ENCODE measurements around the gene BTBD19. TPM values are rescaled to one million over a fixed set of nuclear protein-coding genes. Genes with fewer than 3 reads are reported as not detected.
A peak's percentile ranks its signal among the peaks of the same experiment; 100 is the strongest.

BTBD19 gene
- total and polyA plus RNA-seq, 2 of the 8 experiments (the other 6 are each of a cell fraction or from before 2014, with no cell fraction given): 1.1 TPM

- TF ChIP-seq CHD7 (IDR thresholded peaks at IDR 0.05; ENCODE audit: insufficient replicate concordance, low read length): no peak
- TF ChIP-seq EP300 (IDR thresholded peaks at IDR 0.05; ENCODE audit: borderline replicate concordance in 1 of 2, low read depth in 2 of 2, low read length in 2 of 2): peak; percentile 36 to 89; a peak in 2 of 3 replicates
- no peak for TF ChIP-seq TCF12 (IDR thresholded peaks at IDR 0.05; ENCODE audit: low read depth, low read length)
- TF ChIP-seq BACH1 (IDR thresholded peaks at IDR 0.05; ENCODE audit: low read length): no peak
- TF ChIP-seq JUN (IDR thresholded peaks at IDR 0.05; ENCODE audit: low read depth, low read length): no peak
- no peak for TF ChIP-seq EGR1 (IDR thresholded peaks at IDR 0.05; ENCODE audit: borderline replicate concordance, low read depth, low read length)
- TF ChIP-seq, protein P1, sequence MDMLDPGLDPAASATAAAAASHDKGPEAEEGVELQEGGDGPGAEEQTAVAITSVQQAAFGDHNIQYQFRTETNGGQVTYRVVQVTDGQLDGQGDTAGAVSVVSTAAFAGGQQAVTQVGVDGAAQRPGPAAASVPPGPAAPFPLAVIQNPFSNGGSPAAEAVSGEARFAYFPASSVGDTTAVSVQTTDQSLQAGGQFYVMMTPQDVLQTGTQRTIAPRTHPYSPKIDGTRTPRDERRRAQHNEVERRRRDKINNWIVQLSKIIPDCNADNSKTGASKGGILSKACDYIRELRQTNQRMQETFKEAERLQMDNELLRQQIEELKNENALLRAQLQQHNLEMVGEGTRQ (IDR thresholded peaks at IDR 0.05; ENCODE audit: low read length): no peak
- no peak for TF ChIP-seq HDAC6 (IDR thresholded peaks at IDR 0.05; ENCODE audit: low read depth, low read length)
- TF ChIP-seq FOSL1 (IDR thresholded peaks at IDR 0.05; ENCODE audit: insufficient read depth, low read depth, low read length): no peak
- TF ChIP-seq SIRT6 (IDR thresholded peaks at IDR 0.05; ENCODE audit: low read length): no peak
Measured at GRCh38 chr1:44807364-44808062, 810 bp upstream of the BTBD19 start (continued).

Measured in H1 (cell line).